ENCODE results near the gene SMO. TPM values are rescaled to one million over a fixed set of nuclear protein-coding genes. Genes with fewer than 3 reads are reported as not detected.

The SMO gene
- total and polyA plus RNA-seq, 4 donors = 0.87 to 19.3 (median 3.6) TPM

GRCh38 chr7:129228633-129229032 is 40.2 kb downstream of the SMO start:
- Histone ChIP-seq H3K9me3 (ENCODE audit: control insufficient read depth in 4 of 4, insufficient read depth in 3 of 4, low read length in 3 of 4) (no peaks in the 10 kb centered on the region), H3K36me3 (ENCODE audit: control insufficient read depth in 4 of 4, insufficient read depth in 4 of 4, low read length in 4 of 4) (no peaks in the 10 kb centered on the region), H3K4me3 (no peak overlapping the region), H3K27me3 (ENCODE audit: control insufficient read depth in 3 of 3, insufficient read depth in 3 of 3, low read length in 2 of 3) (peaks cover 0 to 7% (median 0%) of the 10 kb centered on the region in 3 donors), H3K27ac (ENCODE audit: low read depth in 1 of 2, low read length in 1 of 2) (no peak overlapping the region), H3K9ac (ENCODE audit: insufficient read depth in 1 of 2, low read length in 2 of 2) (no peak overlapping the region), H3K4me1 (ENCODE audit: control insufficient read depth in 5 of 5, insufficient read depth in 5 of 5, low read length in 5 of 5) (peaks cover 0 to 10% (median 3%) of the 10 kb centered on the region in 5 donors)
- ATAC-seq (ENCODE audit: insufficient read depth, low FRiP score) (no peak), DNase-seq (no peak)
- WGBS, 2 donors = 95 to 97% methylated on average over 2 of the region's 2 CpGs
- TF ChIP-seq CTCF (IDR thresholded peaks at IDR 0.05; ENCODE audit: control extremely low read depth, extremely low read depth) = no peak

DNA sequence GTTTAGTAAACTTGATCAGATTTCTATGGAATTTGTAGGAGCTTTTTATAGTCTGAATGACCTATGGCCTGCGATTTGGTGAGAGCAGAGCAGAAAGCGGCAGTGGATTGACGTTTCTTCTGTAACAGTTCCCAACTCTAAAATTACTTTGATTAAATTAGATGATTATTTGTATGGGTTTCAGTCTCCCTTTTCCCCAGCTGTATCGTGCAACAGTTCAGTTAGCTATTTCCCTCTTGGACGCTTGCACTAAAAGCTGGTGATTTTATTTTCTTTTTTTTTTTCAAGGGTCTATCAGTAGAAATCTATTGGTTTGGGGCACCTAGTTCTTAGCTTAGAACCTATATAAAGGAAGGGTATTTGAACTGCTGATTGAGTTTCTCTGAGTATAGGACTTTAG is 43.2 kb downstream of the SMO start:
- DNase-seq (no peak), ATAC-seq (ENCODE audit: insufficient read depth, low FRiP score) (no peak)
- no peak for TF ChIP-seq CTCF (IDR thresholded peaks at IDR 0.05; ENCODE audit: control extremely low read depth, extremely low read depth)
- H3K4me1 ChIP-seq (ENCODE audit: control insufficient read depth in 5 of 5, insufficient read depth in 5 of 5, low read length in 5 of 5) = peaks cover 0 to 1% (median 0%) of the 10 kb centered on the region in 5 donors
- H3K27ac ChIP-seq (ENCODE audit: low read depth in 1 of 2, low read length in 1 of 2) = no peak overlapping the region
- no peak overlapping the region for H3K9ac ChIP-seq (ENCODE audit: insufficient read depth in 1 of 2, low read length in 2 of 2)
- WGBS, 2 donors = 66 to 97% methylated on average over 5 of the region's 5 CpGs
- no peak overlapping the region for H3K4me3 ChIP-seq
- no peaks in the 10 kb centered on the region for H3K9me3 ChIP-seq (ENCODE audit: control insufficient read depth in 4 of 4, insufficient read depth in 3 of 4, low read length in 3 of 4)
- H3K27me3 ChIP-seq (ENCODE audit: control insufficient read depth in 3 of 3, insufficient read depth in 3 of 3, low read length in 2 of 3) = peaks cover 0 to 4% (median 0%) of the 10 kb centered on the region in 3 donors
- H3K36me3 ChIP-seq (ENCODE audit: control insufficient read depth in 4 of 4, insufficient read depth in 4 of 4, low read length in 4 of 4) = no peaks in the 10 kb centered on the region

- 86 to 88% methylated on average over 8 of the region's 8 CpGs for WGBS, 2 donors
- no peaks in the 10 kb centered on the region for H3K4me1 ChIP-seq (ENCODE audit: control insufficient read depth in 5 of 5, insufficient read depth in 5 of 5, low read length in 5 of 5)
- no peak for DNase-seq
- no peak for TF ChIP-seq CTCF (IDR thresholded peaks at IDR 0.05; ENCODE audit: control extremely low read depth, extremely low read depth)
- no peaks in the 10 kb centered on the region for H3K27me3 ChIP-seq (ENCODE audit: control insufficient read depth in 3 of 3, insufficient read depth in 3 of 3, low read length in 2 of 3)
- H3K9ac ChIP-seq (ENCODE audit: insufficient read depth in 1 of 2, low read length in 2 of 2) = no peak overlapping the region
- H3K27ac ChIP-seq (ENCODE audit: low read depth in 1 of 2, low read length in 1 of 2) = no peak overlapping the region
- H3K4me3 ChIP-seq = no peak overlapping the region
- ATAC-seq (ENCODE audit: insufficient read depth, low FRiP score) = no peak
- H3K36me3 ChIP-seq (ENCODE audit: control insufficient read depth in 4 of 4, insufficient read depth in 4 of 4, low read length in 4 of 4) = no peaks in the 10 kb centered on the region
- no peaks in the 10 kb centered on the region for H3K9me3 ChIP-seq (ENCODE audit: control insufficient read depth in 4 of 4, insufficient read depth in 3 of 4, low read length in 3 of 4)
Measured at GRCh38 chr7:129238546-129238945, 50.1 kb downstream of the SMO start.

- H3K9me3 ChIP-seq (ENCODE audit: control insufficient read depth in 4 of 4, insufficient read depth in 3 of 4, low read length in 3 of 4) = no peaks in the 10 kb centered on the region
- no peaks in the 10 kb centered on the region for H3K27me3 ChIP-seq (ENCODE audit: control insufficient read depth in 3 of 3, insufficient read depth in 3 of 3, low read length in 2 of 3)
- H3K4me1 ChIP-seq (ENCODE audit: control insufficient read depth in 5 of 5, insufficient read depth in 5 of 5, low read length in 5 of 5) = no peaks in the 10 kb centered on the region
- H3K27ac ChIP-seq (ENCODE audit: low read depth in 1 of 2, low read length in 1 of 2) = no peak overlapping the region
- TF ChIP-seq CTCF (IDR thresholded peaks at IDR 0.05; ENCODE audit: control extremely low read depth, extremely low read depth) = no peak
- WGBS, 2 donors = 94 to 97% methylated on average over 9 to 10 of the region's 10 CpGs
- DNase-seq = no peak
- no peak overlapping the region for H3K9ac ChIP-seq (ENCODE audit: insufficient read depth in 1 of 2, low read length in 2 of 2)
- H3K4me3 ChIP-seq = no peak overlapping the region
- no peaks in the 10 kb centered on the region for H3K36me3 ChIP-seq (ENCODE audit: control insufficient read depth in 4 of 4, insufficient read depth in 4 of 4, low read length in 4 of 4)
- ATAC-seq (ENCODE audit: insufficient read depth, low FRiP score) = no peak
Measured at GRCh38 chr7:129240119-129240820, 51.8 kb downstream of the SMO start.
